Measurements from ENCODE around the gene HOXD1.

HOXD1 gene

GRCh38 chr2:176184749-176185148, 3.7 kb upstream of the HOXD1 start:
- no peak for DNase-seq (ENCODE audit: low read depth, low spot score)

GRCh38 chr2:176186024-176186423, 2.4 kb upstream of the HOXD1 start:
- DNase-seq (ENCODE audit: low read depth, low spot score), result no peak

GRCh38 chr2:176187200-176187898, 1.1 kb upstream of the HOXD1 start:
- no peak for DNase-seq (ENCODE audit: low read depth, low spot score)

- DNase-seq (ENCODE audit: low read depth, low spot score), result no peak
Measured at GRCh38 chr2:176188774-176189680, 559 bp downstream of the HOXD1 start.

- DNase-seq (ENCODE audit: low read depth, low spot score), result peak; percentile 11
Measured at GRCh38 chr2:176189681-176190641, 1.5 kb downstream of the HOXD1 start.

- DNase-seq (ENCODE audit: low read depth, low spot score), result no peak
Measured at GRCh38 chr2:176192351-176192750, 3.9 kb downstream of the HOXD1 start.

GRCh38 chr2:176193048-176193447, 4.6 kb downstream of the HOXD1 start:
- DNase-seq (ENCODE audit: low read depth, low spot score), result no peak

- no peak for DNase-seq (ENCODE audit: low read depth, low spot score)
Measured at GRCh38 chr2:176199902-176200301, 11.4 kb downstream of the HOXD1 start.

- DNase-seq (ENCODE audit: low read depth, low spot score), result no peak
Measured at GRCh38 chr2:176200971-176201370, 12.5 kb downstream of the HOXD1 start.

GRCh38 chr2:176202491-176202890, 14.0 kb downstream of the HOXD1 start:
- DNase-seq (ENCODE audit: low read depth, low spot score), result no peak

- DNase-seq (ENCODE audit: low read depth, low spot score), result no peak
Measured at GRCh38 chr2:176205126-176205525, 16.7 kb downstream of the HOXD1 start.

- no peak for DNase-seq (ENCODE audit: low read depth, low spot score)
Measured at GRCh38 chr2:176206136-176206535, 17.7 kb downstream of the HOXD1 start.

GRCh38 chr2:176206682-176207081, 18.2 kb downstream of the HOXD1 start:
- no peak for DNase-seq (ENCODE audit: low read depth, low spot score)

GRCh38 chr2:176211110-176211509, 22.6 kb downstream of the HOXD1 start:
- DNase-seq (ENCODE audit: low read depth, low spot score), result no peak

GRCh38 chr2:176212276-176212675, 23.8 kb downstream of the HOXD1 start:
- no peak for DNase-seq (ENCODE audit: low read depth, low spot score)

- no peak for DNase-seq (ENCODE audit: low read depth, low spot score)
Measured at GRCh38 chr2:176213406-176213805, 24.9 kb downstream of the HOXD1 start.

- DNase-seq (ENCODE audit: low read depth, low spot score), result no peak
Measured at GRCh38 chr2:176227874-176228273, 39.4 kb downstream of the HOXD1 start.

- DNase-seq (ENCODE audit: low read depth, low spot score), result no peak
Measured at GRCh38 chr2:176234156-176234555, 45.7 kb downstream of the HOXD1 start.

GRCh38 chr2:176234940-176235339, 46.5 kb downstream of the HOXD1 start:
- no peak for DNase-seq (ENCODE audit: low read depth, low spot score)

GRCh38 chr2:176237456-176237855, 49.0 kb downstream of the HOXD1 start:
- DNase-seq (ENCODE audit: low read depth, low spot score), result no peak

- DNase-seq (ENCODE audit: low read depth, low spot score), result no peak
Measured at GRCh38 chr2:176239031-176239430, 50.6 kb downstream of the HOXD1 start.

GRCh38 chr2:176240301-176240700, 51.8 kb downstream of the HOXD1 start:
- no peak for DNase-seq (ENCODE audit: low read depth, low spot score)
